IMR-90 (cell line): Measurements from ENCODE around the gene CLP1. TPM values are rescaled to one million over a fixed set of nuclear protein-coding genes. Genes with fewer than 3 reads are reported as not detected.

Source experiments
- ATAC-seq: fragments of 200-7000 bp; cut with Tn5 transposase; 2 replicates; pipeline ENCODE4 v1.9.1; 2020; ENCODE audit warnings: low read depth, mild to moderate bottlenecking, moderate library complexity
- BruUV-seq: library from RNA; stranded (reverse); fragments of 400-500 nt; replicated peaks from 2 replicates; lab custom pipeline; 2021; lab: Mats Ljungman, UMichigan
- CTCF ChIA-PET: fragments of 300-600 bp; formaldehyde crosslinking; extraction: SDS; loops from one replicate; lab custom pipeline; 2021; ENCODE audit warnings: antibody characterized with exemption; lab: Yijun Ruan, JAX
- POLR2A ChIA-PET: fragments of 300-600 bp; sonication (Branson Sonifier 250); formaldehyde crosslinking; loops from one replicate; lab custom pipeline; 2022; ENCODE audit warnings: antibody characterized with exemption; ENCODE audit not compliant: unreplicated experiment; lab: Charles Lee
- DNase-seq: peaks from one replicate; pipeline ENCODE4 v3.0.0; 2013
- H2AFZ ChIP-seq: replicated peaks from 2 replicates; pipeline ENCODE3; 2013; ENCODE audit warnings: low read length, mild to moderate bottlenecking; ENCODE audit not compliant: poor library complexity
- H2AK5ac ChIP-seq: 2 replicates; pipeline ENCODE4 v1.6.1; 2013; ENCODE audit warnings: low read depth, low read length, inconsistent platforms
- H2AK9ac ChIP-seq: replicated peaks from 2 replicates; pipeline ENCODE3; 2013; ENCODE audit warnings: mild to moderate bottlenecking, low read depth, low read length, moderate library complexity; ENCODE audit not compliant: poor library complexity
- H2BK120ac ChIP-seq: 2 replicates; pipeline ENCODE4 v1.6.1; 2013; ENCODE audit warnings: low read depth, low read length, inconsistent platforms
- H2BK15ac ChIP-seq: 3 replicates; pipeline ENCODE4 v1.6.1; 2013; ENCODE audit warnings: low read depth, low read length, inconsistent platforms
- H2BK20ac ChIP-seq: 2 replicates; pipeline ENCODE4 v1.6.1; 2013; ENCODE audit warnings: low read depth, mild to moderate bottlenecking, inconsistent platforms, low read length, moderate library complexity
- H2BK5ac ChIP-seq: 2 replicates; pipeline ENCODE4 v1.6.1; 2013; ENCODE audit warnings: mild to moderate bottlenecking, low read depth, low read length, inconsistent platforms; ENCODE audit not compliant: poor library complexity, severe bottlenecking
- H3K14ac ChIP-seq: replicated peaks from 2 replicates; pipeline ENCODE4 v1.6.1; 2013; ENCODE audit warnings: low read depth, low read length, inconsistent platforms
- H3K18ac ChIP-seq: 2 replicates; pipeline ENCODE4 v1.6.1; 2013; ENCODE audit warnings: low read depth, low read length, control low read depth
- H3K23ac ChIP-seq: 2 replicates; pipeline ENCODE4 v1.6.1; 2013; ENCODE audit warnings: low read depth, low read length, inconsistent platforms
- H3K27ac ChIP-seq: 2 replicates; pipeline ENCODE4 v1.5.1; 2013; ENCODE audit warnings: mild to moderate bottlenecking, control low read depth, low read length; ENCODE audit not compliant: insufficient read depth
- H3K27me3 ChIP-seq: 2 replicates; pipeline ENCODE4 v1.6.1; 2013; ENCODE audit warnings: low read length; ENCODE audit not compliant: control insufficient read depth, insufficient read depth
- H3K36me3 ChIP-seq: 2 replicates; pipeline ENCODE4 v1.6.1; 2013; ENCODE audit warnings: low read length, mixed read lengths; ENCODE audit not compliant: control insufficient read depth, insufficient read depth
- H3K4ac ChIP-seq: 2 replicates; pipeline ENCODE4 v1.6.1; 2013; ENCODE audit warnings: low read depth, low read length, inconsistent platforms
- H3K4me1 ChIP-seq: 2 replicates; pipeline ENCODE4 v1.6.1; 2013; ENCODE audit warnings: low read length, mixed read lengths; ENCODE audit not compliant: control insufficient read depth, insufficient read depth
- H3K4me2 ChIP-seq: 2 replicates; pipeline ENCODE4 v1.6.1; 2013; ENCODE audit warnings: low read depth, mild to moderate bottlenecking, control low read depth, low read length, moderate library complexity
- H3K4me3 ChIP-seq: 2 replicates; pipeline ENCODE4 v1.5.1; 2013; ENCODE audit warnings: low read depth, mild to moderate bottlenecking, control low read depth, low read length, moderate library complexity; ENCODE audit not compliant: insufficient read depth
- H3K56ac ChIP-seq: 2 replicates; pipeline ENCODE4 v1.6.1; 2013; ENCODE audit warnings: low read length, inconsistent platforms; ENCODE audit not compliant: insufficient read depth; ENCODE audit errors: extremely low read depth
- H3K79me1 ChIP-seq, 2 experiments: 2 replicates each; pipeline ENCODE4 v1.6.1; 2013; ENCODE audit warnings: low read length in 2 of 2, inconsistent platforms in 1 of 2, low read depth in 1 of 2
- H3K9ac ChIP-seq: 2 replicates; pipeline ENCODE4 v1.6.1; 2013; ENCODE audit warnings: low read depth, low read length, control low read depth
- H3K9me1 ChIP-seq: 2 replicates; pipeline ENCODE4 v1.6.1; 2013; ENCODE audit warnings: low read length, inconsistent platforms; ENCODE audit not compliant: insufficient read depth
- H3K9me3 ChIP-seq: 2 replicates; pipeline ENCODE4 v1.6.1; 2013; ENCODE audit warnings: low read length; ENCODE audit not compliant: control insufficient read depth, insufficient read depth
- H4K20me1 ChIP-seq: 2 replicates; pipeline ENCODE4 v1.6.1; 2013; ENCODE audit warnings: low read length, inconsistent platforms; ENCODE audit not compliant: insufficient read depth
- H4K5ac ChIP-seq: 2 replicates; pipeline ENCODE4 v1.6.1; 2013; ENCODE audit warnings: mild to moderate bottlenecking, low read depth, low read length, control low read depth
- H4K8ac ChIP-seq, 2 experiments: 2 replicates each; pipeline ENCODE4 v1.6.1; 2013; ENCODE audit warnings: low read depth in 2 of 2, low read length in 2 of 2, control low read depth in 1 of 2, inconsistent platforms in 1 of 2
- H4K91ac ChIP-seq: 2 replicates; pipeline ENCODE4 v1.6.1; 2013; ENCODE audit warnings: low read depth, low read length, inconsistent platforms; ENCODE audit not compliant: insufficient read depth
- BHLHE40 ChIP-seq: fragments of 150-350 bp; IDR thresholded peaks from 2 replicates; pipeline ENCODE4 v1.6.1; 2016; ENCODE audit warnings: mild to moderate bottlenecking, low read depth, low read length
- CEBPB ChIP-seq: IDR thresholded peaks from 2 replicates; pipeline ENCODE4 v1.6.1; 2012; ENCODE audit warnings: low read depth, low read length, improper control_type of control experiment
- CHD1 ChIP-seq: IDR thresholded peaks from 2 replicates; pipeline ENCODE4 v1.6.1; 2012; ENCODE audit warnings: low read depth, low read length, improper control_type of control experiment
- ELK1 ChIP-seq: fragments of 150-350 bp; IDR thresholded peaks from 2 replicates; pipeline ENCODE4 v1.6.1; 2016; ENCODE audit warnings: low read depth, mild to moderate bottlenecking, low read length, moderate library complexity, borderline replicate concordance
- FOS ChIP-seq: fragments of 150-350 bp; IDR thresholded peaks from 2 replicates; pipeline ENCODE4 v1.6.1; 2016; ENCODE audit warnings: low read depth, low read length
- MAFK ChIP-seq: IDR thresholded peaks from 2 replicates; pipeline ENCODE4 v1.6.1; 2012; ENCODE audit warnings: low read depth, low read length, improper control_type of control experiment
- MAZ ChIP-seq: IDR thresholded peaks from 2 replicates; pipeline ENCODE4 v1.6.1; 2012; ENCODE audit warnings: low read depth, mild to moderate bottlenecking, low read length, improper control_type of control experiment, moderate library complexity, borderline replicate concordance
- MXI1 ChIP-seq: IDR thresholded peaks from 2 replicates; pipeline ENCODE4 v1.6.1; 2012; ENCODE audit warnings: low read depth, mild to moderate bottlenecking, low read length, moderate library complexity, borderline replicate concordance
- NFE2L2 ChIP-seq: fragments of 150-350 bp; IDR thresholded peaks from 2 replicates; pipeline ENCODE4 v1.6.1; 2016; ENCODE audit warnings: low read depth, mild to moderate bottlenecking, low read length
- POLR2A ChIP-seq: IDR thresholded peaks from 2 replicates; pipeline ENCODE4 v1.6.1; 2012; ENCODE audit warnings: mild to moderate bottlenecking, low read depth, low read length
- RAD21 ChIP-seq: IDR thresholded peaks from 2 replicates; pipeline ENCODE4 v1.6.1; 2012; ENCODE audit warnings: low read length, improper control_type of control experiment
- RCOR1 ChIP-seq: IDR thresholded peaks from 2 replicates; pipeline ENCODE4 v1.6.1; 2012; ENCODE audit warnings: mild to moderate bottlenecking, low read length, improper control_type of control experiment; ENCODE audit not compliant: insufficient replicate concordance
- RFX5 ChIP-seq: IDR thresholded peaks from 2 replicates; pipeline ENCODE4 v1.8.0; 2012; ENCODE audit warnings: low read depth, mild to moderate bottlenecking, low read length, moderate library complexity
- SMC3 ChIP-seq: fragments of 150-350 bp; IDR thresholded peaks from 2 replicates; pipeline ENCODE4 v1.6.1; 2016; ENCODE audit warnings: low read depth, mild to moderate bottlenecking, antibody characterized with exemption, low read length, moderate library complexity
- USF2 ChIP-seq: fragments of 150-350 bp; IDR thresholded peaks from 2 replicates; pipeline ENCODE4 v1.6.1; 2017; ENCODE audit warnings: mild to moderate bottlenecking, antibody characterized with exemption, low read length, low read depth
- WGBS, 2 experiments: methylation state at CpG; one replicate each; pipeline versions ENCODE4 v1.1.5 to v1.1.7; 2013; ENCODE audit warnings: missing lambda C conversion rate in 2 of 2; ENCODE audit not compliant: insufficient read length in 1 of 2; ENCODE audit errors: extremely low coverage in 2 of 2; 5-methylcytosine and 5-hydroxymethylcytosine counted together
- dilution Hi-C: fragments of 300-500 bp; cut with HindIII; formaldehyde crosslinking; loops from one replicate; pipeline ENCODE4 v1.14.3; 2018; ENCODE audit warnings: low sequenced_read_pairs; ENCODE audit not compliant: unreplicated experiment
- in situ Hi-C: fragments of 300-500 bp; cut with MboI; formaldehyde crosslinking; loops from 3 replicates; pipeline ENCODE4 v1.14.3; 2019; ENCODE audit warnings: low sequenced_read_pairs, inconsistent platforms, mixed read lengths
- intact Hi-C: fragments of 100-400 bp; cut with micrococcal nuclease; formaldehyde crosslinking; loops from 2 replicates; pipeline ENCODE4 v1.10.0; 2022
- polyA plus RNA-seq, 3 experiments: library from polyadenylated mRNA; depleted of rRNA; stranded (reverse); fragments of >200 nt; gene quantifications; 2 replicates each; pipeline ENCODE4 v1.2.3, GENCODE V29; 2012; ENCODE audit warnings: low replicate concordance in 1 of 3
- total RNA-seq: library from RNA; depleted of rRNA; stranded (reverse); fragments of >200 nt; gene quantifications from 2 replicates; pipeline ENCODE4 v1.2.3, GENCODE V29; 2012
- TF ChIP-seq, protein P1 (sequence below): conservative IDR thresholded peaks from 2 replicates; pipeline ENCODE4 v1.5.1; 2012; ENCODE audit warnings: mild to moderate bottlenecking, low read depth, low read length, improper control_type of control experiment

The CLP1 gene
- total and polyA plus RNA-seq, 2 of the 4 experiments (the other 2 are of a cell fraction), result 16.5 to 24.0 TPM

- H2BK120ac ChIP-seq, result no peak overlapping the region
- H3K4me1 ChIP-seq, result no peaks in the 10 kb centered on the region
- intact Hi-C loops (no loop called here), dilution Hi-C loops (no loop called here), in situ Hi-C loops (no loop called here)
- H4K8ac ChIP-seq, result peak overlapping the region; percentile 79 to 97
- no peak overlapping the region for H3K14ac ChIP-seq
- H3K4me3 ChIP-seq, result no peak overlapping the region
- no peak for TF ChIP-seq RAD21
- TF ChIP-seq MXI1, result no peak
- TF ChIP-seq NFE2L2, result no peak
- no peak for TF ChIP-seq USF2
- no peak for TF ChIP-seq MAZ
- no peak for TF ChIP-seq ELK1
- TF ChIP-seq BHLHE40, result no peak
- no peak for TF ChIP-seq RCOR1
- TF ChIP-seq, protein P1, sequence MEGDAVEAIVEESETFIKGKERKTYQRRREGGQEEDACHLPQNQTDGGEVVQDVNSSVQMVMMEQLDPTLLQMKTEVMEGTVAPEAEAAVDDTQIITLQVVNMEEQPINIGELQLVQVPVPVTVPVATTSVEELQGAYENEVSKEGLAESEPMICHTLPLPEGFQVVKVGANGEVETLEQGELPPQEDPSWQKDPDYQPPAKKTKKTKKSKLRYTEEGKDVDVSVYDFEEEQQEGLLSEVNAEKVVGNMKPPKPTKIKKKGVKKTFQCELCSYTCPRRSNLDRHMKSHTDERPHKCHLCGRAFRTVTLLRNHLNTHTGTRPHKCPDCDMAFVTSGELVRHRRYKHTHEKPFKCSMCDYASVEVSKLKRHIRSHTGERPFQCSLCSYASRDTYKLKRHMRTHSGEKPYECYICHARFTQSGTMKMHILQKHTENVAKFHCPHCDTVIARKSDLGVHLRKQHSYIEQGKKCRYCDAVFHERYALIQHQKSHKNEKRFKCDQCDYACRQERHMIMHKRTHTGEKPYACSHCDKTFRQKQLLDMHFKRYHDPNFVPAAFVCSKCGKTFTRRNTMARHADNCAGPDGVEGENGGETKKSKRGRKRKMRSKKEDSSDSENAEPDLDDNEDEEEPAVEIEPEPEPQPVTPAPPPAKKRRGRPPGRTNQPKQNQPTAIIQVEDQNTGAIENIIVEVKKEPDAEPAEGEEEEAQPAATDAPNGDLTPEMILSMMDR, result no peak
- no peak for TF ChIP-seq CEBPB
- TF ChIP-seq CHD1, result no peak
- TF ChIP-seq SMC3, result no peak
- no peak for TF ChIP-seq POLR2A
- no peak for TF ChIP-seq RFX5
- TF ChIP-seq FOS, result no peak
- no peak for TF ChIP-seq MAFK
- no peak overlapping the region for H2AK9ac ChIP-seq
- no peaks in the 10 kb centered on the region for H3K27me3 ChIP-seq
- H3K27ac ChIP-seq, result no peak overlapping the region; the same call in 1 of the 2 replicates
- H3K4me2 ChIP-seq, result peak overlapping the region; percentile 82
- H4K5ac ChIP-seq, result peak overlapping the region; percentile 56
- H3K18ac ChIP-seq, result no peak overlapping the region
- WGBS, 2 experiments, result no CpG with 5 or more reads among the region's 5 CpGs
- H2AK5ac ChIP-seq, result no peak overlapping the region; the same call in 1 of the 2 replicates
- no peaks in the 10 kb centered on the region for H3K9me1 ChIP-seq
- CTCF ChIA-PET, result no interaction called here
- peaks cover 15% of the 10 kb centered on the region for H3K36me3 ChIP-seq
- H3K23ac ChIP-seq, result peak overlapping the region; percentile 68; the same call in 1 of the 2 replicates
- H3K56ac ChIP-seq, result peak overlapping the region; percentile 82; the same call in 1 of the 2 replicates
- no peak overlapping the region for H4K91ac ChIP-seq
- DNase-seq (no peak), ATAC-seq (no peak)
- peak overlapping the region; percentile 62 for H2AFZ ChIP-seq
- no peak overlapping the region for H2BK15ac ChIP-seq
- H2BK5ac ChIP-seq, result peak overlapping the region; percentile 83
- no peak overlapping the region for H2BK20ac ChIP-seq
- BruUV-seq, result no TSS peak
- H3K9me3 ChIP-seq, result no peaks in the 10 kb centered on the region
- peak overlapping the region; percentile 83 for H3K9ac ChIP-seq
- peak overlapping the region; percentile 76; the same call in 1 of the 2 replicates for H3K4ac ChIP-seq
- no peaks in the 10 kb centered on the region; the same call in 1 of the 2 replicates for H4K20me1 ChIP-seq
- peaks cover 11 to 21% of the 10 kb centered on the region in 2 experiments for H3K79me1 ChIP-seq
- POLR2A ChIA-PET, result no interaction called here
Observed at GRCh38 chr11:57656885-57657193, 723 bp upstream of the CLP1 start.
